HG02973 (cell line): Measurements from ENCODE around the gene FA2H.
"Not testable (repeated sequence)": the region's sequence is repeated elsewhere in the genome, so short reads cannot be mapped to it uniquely, and the experiment has no call there.

ENCODE experiments used
- ATAC-seq: cut with Tn5 transposase; IDR thresholded peaks from one replicate; pipeline ENCODE4 v1.9.1; 2021; ENCODE audit warnings: moderate library complexity; ENCODE audit not compliant: unreplicated experiment

FA2H gene

DNA sequence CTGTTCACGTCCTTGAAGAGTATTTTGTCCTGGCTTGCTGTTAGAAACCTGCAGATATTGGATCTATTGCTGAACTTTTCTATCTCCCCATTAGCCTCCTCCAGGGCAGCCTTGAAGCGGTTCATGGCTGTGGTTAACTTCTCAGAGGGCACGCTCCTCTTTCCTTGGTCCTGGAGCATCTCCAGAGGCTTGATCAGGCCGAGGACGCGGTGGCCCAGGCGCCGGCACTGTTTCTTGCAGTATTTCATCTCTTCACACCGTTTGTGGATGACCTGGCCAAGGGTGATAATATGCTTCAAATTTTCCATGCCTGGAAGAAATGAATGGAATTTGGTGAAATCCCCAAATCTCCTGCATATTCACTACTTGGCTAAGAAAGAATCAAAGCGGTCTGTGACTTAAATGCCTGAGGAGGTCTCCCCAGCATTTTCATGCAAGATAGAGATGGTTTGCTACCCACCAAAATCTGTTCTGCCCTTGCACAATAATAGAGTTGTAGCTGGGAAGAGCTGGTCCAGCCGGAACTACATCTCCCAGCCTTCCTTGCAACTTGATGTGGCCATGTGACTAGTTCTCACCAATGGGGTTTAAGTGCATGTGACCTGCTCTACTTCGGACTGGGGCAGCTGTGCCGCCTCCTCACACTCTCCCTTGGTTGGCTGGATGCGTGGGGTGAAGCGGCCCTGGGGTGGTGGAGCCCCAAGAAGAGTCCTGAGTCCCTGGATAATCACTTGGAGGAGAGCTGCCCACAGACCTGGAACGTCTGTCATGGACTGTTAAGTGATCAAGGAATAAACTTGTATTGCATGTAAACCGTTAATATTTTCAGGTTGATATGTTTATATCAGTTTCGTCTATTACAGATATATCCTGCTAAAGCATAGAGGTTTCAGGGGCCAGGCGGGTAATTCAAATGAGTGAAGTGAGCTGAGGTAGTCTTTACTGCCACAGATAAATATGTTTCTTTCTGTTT lies 78.9 kb downstream of the FA2H start:
- ATAC-seq, result peak; percentile 89

DNA sequence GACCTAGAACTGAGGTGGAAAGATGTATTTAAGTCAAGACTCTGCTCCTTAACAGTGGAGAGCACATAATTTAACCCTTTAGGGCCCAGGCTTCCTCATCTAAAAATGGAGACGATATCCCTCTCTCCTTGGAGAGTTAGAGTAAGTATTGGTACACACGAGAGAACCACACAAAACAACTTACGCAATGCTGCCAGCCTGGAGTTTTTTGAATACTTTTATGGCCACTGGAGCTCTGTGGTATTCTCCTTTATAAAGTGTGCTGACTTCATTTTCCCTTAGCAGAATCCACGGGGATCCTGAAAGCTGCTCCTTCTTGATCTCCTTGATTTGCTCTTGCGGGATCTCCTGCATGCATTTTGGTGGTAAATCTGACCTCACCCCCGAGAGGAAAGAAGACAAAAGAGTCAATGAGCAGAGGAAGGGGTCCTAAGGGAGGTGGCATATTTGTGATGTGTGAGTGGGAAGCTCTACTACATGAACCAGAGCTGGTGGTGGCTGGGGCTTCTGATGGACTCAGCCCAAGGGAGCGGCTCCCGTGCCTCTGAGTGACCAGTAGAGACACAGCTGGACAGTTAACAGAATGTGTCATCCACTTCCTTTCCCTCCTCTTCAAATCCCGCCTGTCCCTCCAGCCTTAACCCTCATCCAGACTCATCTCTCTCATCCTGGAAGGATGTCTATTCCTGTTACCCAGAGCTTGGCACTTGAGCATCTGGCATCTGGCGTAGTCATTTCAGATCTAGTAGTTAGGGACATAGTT lies 83.3 kb downstream of the FA2H start:
- ATAC-seq, result no peak

DNA sequence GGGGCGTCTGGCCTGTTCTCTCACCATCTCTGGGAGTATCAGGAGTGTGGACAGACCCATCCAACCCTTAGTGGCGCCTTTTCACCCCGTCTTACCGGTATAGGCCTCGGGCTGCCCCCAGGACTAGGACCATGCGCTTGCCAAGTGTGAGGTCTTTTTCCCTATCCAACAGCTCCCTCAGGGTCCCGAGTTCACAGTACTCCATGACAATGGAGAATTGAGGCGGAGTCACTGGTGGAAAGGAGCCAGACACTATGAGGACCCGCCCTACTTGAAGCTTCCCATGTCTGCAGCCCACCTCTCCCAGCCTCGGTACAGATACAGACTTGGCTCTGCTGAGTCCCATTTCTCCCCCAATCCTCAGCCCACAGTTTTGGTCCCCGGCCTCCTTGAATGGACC lies 92.1 kb downstream of the FA2H start:
- no peak for ATAC-seq

DNA sequence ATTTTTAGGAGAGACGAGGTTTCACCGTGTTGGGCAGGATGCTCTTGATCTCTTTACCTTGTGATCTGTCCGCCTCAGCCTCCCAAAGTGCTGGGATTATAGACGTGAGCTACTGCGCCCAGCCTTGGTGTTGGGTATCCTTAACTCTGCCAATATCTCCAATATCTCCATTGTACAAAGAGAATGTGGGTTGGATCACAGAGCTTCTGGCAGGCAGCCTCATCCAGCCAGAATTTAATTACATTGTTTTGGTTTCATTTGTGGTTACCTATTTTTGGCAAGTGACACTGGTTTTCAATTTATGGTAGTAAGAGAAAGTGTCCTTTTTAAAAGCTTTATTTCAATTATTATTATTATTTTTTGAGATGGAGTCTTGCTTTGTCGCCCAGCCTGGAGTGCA lies 93.9 kb downstream of the FA2H start:
- ATAC-seq, result no peak

DNA sequence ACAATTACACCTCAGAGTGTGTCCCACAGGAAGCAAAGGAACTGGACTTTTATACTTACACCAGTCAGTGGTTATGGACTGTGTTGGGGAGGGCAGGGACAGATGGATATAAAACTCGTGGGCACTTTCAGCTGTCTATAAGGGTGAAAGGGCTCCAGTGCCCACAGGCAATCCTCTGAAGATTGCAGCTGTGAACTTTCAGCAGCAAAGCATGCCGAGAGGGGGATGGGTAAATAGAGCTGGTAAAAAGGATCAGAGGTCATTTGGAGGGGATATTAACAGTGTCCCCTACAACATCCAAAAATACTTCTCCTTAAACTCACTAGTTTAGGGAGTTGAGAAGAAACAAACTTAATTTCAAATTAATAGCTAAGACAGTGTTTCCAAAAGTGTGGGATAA lies 94.6 kb downstream of the FA2H start:
- ATAC-seq, result no peak

DNA sequence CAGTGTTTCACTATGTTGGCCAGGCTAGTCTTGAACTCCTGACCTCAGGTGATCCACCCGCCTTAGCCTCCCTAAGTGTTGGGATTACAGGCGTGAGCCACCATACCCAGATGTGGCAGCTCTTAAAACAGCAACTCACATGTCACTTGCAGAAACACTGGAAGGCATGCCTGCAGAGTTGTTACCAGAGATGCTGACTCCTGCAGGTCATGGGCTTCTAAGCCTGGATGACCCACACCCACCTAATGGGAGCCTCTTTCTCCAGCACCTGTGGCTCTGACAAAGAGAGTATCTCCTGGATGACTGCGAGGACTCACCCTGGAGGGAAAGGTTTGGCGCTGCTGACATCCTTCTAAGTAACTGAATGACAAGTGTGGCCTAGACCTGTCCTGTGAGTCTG lies 96.8 kb downstream of the FA2H start:
- ATAC-seq, result no peak

DNA sequence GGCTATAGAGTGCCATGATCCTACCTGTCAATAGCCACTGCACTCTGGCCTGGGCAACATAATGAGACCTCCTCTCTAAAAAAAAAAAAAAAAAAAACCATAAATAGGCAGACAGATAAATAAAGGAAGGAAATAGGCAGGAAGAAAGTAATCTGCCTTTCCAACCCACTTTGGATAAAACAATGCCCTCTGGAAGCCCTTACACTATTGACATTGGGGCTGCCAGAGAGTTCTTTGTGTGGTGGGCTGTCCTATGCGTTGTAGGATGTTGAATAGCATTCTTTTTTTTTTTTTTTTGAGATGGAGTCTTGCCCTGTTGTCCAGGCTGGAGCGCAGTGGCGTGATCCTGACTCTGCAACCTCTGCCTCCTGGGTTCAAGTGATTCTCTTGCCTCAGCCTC lies 100.7 kb downstream of the FA2H start:
- no peak for ATAC-seq

DNA sequence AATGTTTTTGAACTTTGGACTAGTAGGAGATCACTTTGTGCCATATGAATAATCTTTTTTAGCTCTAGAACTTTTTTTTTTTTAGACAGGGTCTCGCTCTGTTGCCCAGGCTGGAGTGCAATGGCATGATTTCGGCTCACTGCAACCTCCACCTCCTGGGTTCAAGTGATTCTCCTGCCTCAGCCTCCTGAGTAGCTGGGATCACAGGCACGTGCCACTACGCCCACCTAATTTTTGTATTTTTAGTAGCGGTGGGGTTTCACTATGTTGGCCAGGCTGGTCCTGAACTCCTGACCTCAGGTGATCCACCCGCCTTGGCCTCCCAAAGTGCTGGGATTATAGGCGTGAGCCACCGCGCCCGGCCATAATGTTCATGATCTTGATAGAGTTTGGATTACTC lies 105.7 kb downstream of the FA2H start:
- ATAC-seq, result not testable (repeated sequence)

DNA sequence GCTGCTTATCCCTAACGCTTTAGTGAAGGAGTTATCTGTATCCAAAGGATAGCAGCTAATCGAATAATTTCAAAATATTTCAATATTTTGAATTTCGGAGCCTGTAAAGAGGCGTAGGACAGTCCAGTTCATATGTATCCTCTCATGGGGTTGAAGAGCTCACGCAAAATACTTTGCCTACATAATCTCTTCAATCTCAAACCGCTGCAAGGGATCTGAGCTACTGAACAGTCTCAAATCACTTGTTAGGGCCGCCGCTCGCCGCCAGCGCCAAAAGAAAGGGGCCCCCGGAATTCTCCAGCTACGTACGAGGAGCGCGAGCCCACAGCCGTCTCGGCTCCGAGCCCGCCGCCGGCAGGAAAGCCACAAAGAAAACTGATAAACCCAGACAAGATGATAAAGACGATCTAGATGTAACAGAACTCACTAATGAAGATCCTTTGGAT lies 107.3 kb downstream of the FA2H start:
- ATAC-seq, result no peak

DNA sequence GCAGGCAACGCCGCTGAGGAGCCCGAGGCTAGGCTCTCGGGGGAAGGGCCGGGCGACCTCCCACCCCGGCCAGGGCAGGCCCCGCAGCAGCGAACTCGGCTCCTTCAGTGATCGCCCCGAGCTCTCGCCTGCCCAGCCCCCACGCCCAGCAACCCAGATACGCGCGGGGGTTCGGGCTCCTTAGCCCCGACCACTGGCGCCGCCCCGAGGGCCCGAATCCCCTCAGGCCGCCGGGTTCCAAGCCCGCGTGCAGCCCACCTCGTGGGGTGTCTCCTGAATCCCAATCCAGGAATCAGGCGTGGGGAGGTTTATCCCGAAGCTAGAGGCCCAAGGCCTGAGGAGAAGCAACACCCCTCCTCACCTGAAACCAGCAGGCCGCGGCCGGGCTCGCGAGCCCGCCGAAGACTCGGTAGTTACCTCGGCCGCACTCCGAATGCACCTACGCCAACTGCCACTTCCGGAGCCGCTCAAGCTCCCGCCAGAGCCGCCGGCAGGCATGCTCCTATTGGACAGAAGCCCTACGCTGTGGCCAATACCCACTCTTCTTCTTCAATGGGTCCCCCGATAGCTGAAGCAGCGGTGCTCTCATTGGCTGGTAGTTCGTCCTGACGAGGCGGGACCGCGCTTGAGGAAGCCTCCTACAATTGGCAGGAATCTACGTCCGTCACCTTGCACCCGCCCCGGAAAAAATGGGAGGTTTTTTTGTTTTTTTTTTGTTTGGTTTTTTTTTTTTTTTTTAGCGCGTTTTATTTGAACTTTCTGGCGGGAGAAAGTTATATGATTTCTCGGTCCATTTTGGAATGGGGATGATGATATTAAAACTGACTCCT lies 108.0 kb downstream of the FA2H start, which contains the start of gene RFWD3:
TSS of gene RFWD3 (minus strand) at position 453 of the 830 bp plus-strand sequence. CDS start 5,428 bp downstream, outside the sequence.
- peak; percentile 99 for ATAC-seq

DNA sequence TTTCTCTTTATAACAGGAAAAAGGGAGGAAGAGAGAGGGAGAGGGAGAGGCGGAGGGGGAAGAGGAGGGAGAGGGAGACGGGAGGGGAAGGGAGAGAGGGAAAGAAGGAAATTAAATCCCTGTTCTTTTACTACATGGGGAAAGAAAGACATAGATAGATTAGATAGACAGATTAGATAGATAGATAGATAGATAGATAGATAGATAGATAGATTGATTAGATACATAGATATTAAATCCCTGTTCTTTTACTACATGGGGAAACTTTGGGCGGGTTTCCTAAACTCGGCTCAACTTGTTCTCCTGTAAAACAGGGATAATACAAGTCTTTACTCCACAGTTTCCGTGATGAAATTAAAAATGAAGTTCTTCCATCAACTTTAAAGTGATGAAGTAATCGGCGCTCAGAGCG lies 108.6 kb downstream of the FA2H start:
- ATAC-seq, result no peak
